Measurements from ENCODE around the gene CYP24A1.
"Not testable (repeated sequence)": the region's sequence is repeated elsewhere in the genome, so short reads cannot be mapped to it uniquely, and the experiment has no call there.

The CYP24A1 gene

GRCh38 chr20:54144847-54145414, 28.9 kb downstream of the CYP24A1 start:
- Mint-ChIP-seq H3K4me1 (no peaks in the 10 kb centered on the region), H3K36me3 (no peaks in the 10 kb centered on the region), H3K27ac (no peak overlapping the region), H3K4me3 (no peak overlapping the region), H3K27me3 (peaks cover 18% of the 10 kb centered on the region), H3K9me3 (no peaks in the 10 kb centered on the region)
- no peak for ATAC-seq

DNA sequence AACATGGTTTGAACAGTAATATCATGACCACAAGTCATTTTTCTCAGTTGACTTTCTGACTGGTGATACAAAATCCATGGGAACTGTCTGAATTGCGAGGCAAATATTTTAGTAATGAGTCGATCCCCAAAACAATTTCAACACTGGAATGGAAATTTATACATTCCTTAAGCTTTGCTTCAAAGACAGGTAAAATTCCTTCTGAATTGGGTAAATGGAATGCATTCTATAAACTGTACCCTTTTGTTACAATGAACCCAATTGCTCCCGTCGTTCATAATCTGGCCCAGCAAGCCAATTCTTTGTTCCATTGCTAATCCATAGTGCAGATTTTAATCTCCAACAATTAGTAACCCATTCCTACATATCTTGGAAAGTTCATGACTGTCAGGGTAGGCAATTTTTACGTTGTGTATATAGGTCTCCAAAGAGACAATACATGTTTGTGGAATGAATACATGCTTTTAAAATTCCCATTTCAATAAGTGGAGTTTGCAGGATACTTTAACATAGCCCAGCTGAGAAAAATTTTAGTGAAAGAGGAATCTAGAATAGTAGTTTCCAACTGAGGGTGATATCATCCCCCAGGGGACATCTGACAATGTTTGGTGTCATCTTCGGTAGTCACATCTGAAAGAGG, 32.7 kb downstream of the CYP24A1 start:
- Mint-ChIP-seq H3K36me3 (no peaks in the 10 kb centered on the region), H3K9me3 (no peaks in the 10 kb centered on the region), H3K4me1 (no peaks in the 10 kb centered on the region), H3K27me3 (no peaks in the 10 kb centered on the region), H3K4me3 (no peak overlapping the region), H3K27ac (no peak overlapping the region)
- ATAC-seq, result no peak

DNA sequence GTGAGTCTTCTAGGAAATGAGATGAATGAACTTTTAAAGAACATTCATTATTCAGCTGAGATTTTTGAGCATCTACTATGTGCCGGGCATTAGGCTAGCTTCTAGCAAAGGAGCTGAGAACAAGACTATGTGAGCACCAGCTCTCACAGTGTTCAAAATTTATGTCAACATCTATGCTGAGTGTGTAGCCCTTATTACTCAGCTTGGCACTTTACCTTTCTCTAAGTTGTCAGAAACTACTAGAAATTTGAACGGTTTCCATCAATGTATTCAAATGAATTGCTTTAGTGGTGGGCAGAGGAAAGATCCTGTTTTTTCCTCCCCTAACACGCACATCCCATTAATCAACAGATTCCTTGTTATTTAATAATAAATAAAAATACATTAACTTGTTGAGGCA, 33.3 kb downstream of the CYP24A1 start:
- ATAC-seq, result no peak
- no peaks in the 10 kb centered on the region for H3K36me3 Mint-ChIP-seq
- no peak overlapping the region for H3K27ac Mint-ChIP-seq
- no peaks in the 10 kb centered on the region for H3K4me1 Mint-ChIP-seq
- H3K9me3 Mint-ChIP-seq, result no peaks in the 10 kb centered on the region
- no peaks in the 10 kb centered on the region for H3K27me3 Mint-ChIP-seq
- H3K4me3 Mint-ChIP-seq, result no peak overlapping the region

GRCh38 chr20:54140067-54140466, 33.7 kb downstream of the CYP24A1 start:
- Mint-ChIP-seq H3K27me3 (no peaks in the 10 kb centered on the region), H3K4me3 (no peak overlapping the region)
- ATAC-seq, result no peak

DNA sequence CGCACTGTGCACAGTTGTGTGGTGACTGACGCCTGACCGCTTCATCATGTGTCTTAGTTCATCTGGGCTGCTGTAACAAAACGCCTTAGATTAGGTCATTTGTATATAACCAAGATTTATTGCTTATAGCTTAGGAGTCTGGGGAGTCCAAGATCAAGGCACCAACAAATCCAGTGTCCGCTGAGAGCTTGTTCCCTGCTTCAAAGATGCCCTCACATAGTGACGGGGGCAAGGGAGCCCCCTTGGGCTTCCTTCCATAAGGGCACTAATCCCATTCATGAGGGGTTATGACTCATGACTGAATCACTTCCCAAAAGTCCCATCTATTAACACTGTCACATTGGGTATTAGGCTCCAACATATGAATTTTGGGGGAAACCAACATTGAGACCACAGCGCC, 34.6 kb downstream of the CYP24A1 start:
- Mint-ChIP-seq H3K36me3 (no peaks in the 10 kb centered on the region), H3K4me3 (no peak overlapping the region), H3K9me3 (no peaks in the 10 kb centered on the region)

More at GRCh38 chr20:54140067-54140466, 33.7 kb downstream of the CYP24A1 start:
- H3K4me1 Mint-ChIP-seq, result no peaks in the 10 kb centered on the region
- no peaks in the 10 kb centered on the region for H3K36me3 Mint-ChIP-seq
- H3K27ac Mint-ChIP-seq, result no peak overlapping the region
- H3K9me3 Mint-ChIP-seq, result no peaks in the 10 kb centered on the region

DNA sequence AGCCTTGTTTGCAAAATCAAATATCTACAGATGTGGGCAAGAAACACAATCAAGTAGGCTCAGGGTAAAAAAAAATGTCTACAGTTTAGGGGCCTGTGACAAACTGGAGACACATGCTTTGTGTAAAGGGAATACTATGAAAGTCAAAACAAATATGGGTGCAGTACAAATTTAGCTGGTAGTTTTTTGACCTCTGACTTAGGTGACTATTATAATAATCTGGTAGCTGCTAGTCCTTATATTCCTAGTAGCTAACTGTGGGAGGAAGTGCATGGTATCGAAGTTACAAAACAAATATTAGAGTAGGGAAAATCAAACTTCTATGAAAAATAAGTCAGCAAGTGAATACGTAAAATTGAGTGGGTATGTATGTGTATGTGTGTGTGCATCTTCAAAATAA, 35.4 kb downstream of the CYP24A1 start:
- H3K9me3 Mint-ChIP-seq, result no peaks in the 10 kb centered on the region
- no peaks in the 10 kb centered on the region for H3K36me3 Mint-ChIP-seq
- no peaks in the 10 kb centered on the region for H3K4me1 Mint-ChIP-seq
- ATAC-seq, result no peak
- H3K4me3 Mint-ChIP-seq, result no peak overlapping the region
- no peak overlapping the region for H3K27ac Mint-ChIP-seq
- H3K27me3 Mint-ChIP-seq, result no peaks in the 10 kb centered on the region

More for the DNA sequence above, 34.6 kb downstream of the CYP24A1 start:
- Mint-ChIP-seq H3K4me1 (no peaks in the 10 kb centered on the region), H3K27ac (no peak overlapping the region), H3K27me3 (no peaks in the 10 kb centered on the region)
- ATAC-seq, result no peak

DNA sequence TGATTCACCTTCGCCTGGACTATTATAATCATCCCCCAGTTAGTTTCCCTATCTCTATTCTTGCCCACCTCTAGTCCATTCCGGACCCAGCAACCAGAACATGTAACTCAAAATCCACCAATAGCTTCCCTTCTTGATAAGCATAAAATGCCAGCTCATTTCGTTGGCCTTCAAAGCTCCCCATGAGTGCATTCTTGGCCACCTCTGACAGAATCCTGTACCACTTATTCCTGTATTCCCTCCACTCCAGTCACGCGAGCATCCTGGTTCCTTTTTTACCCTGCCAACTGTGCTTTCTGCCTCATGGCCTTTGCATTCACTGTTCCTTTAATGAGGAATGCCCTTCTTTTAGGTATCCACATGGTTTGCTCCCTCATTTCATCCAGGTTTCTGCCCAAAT, 36.7 kb downstream of the CYP24A1 start:
- no peak for ATAC-seq
- Mint-ChIP-seq H3K9me3 (no peaks in the 10 kb centered on the region), H3K36me3 (no peaks in the 10 kb centered on the region), H3K27ac (no peak overlapping the region), H3K27me3 (peaks cover 3% of the 10 kb centered on the region), H3K4me3 (no peak overlapping the region), H3K4me1 (peaks cover 2% of the 10 kb centered on the region)

- no peak for ATAC-seq
- Mint-ChIP-seq H3K9me3 (peaks cover 1% of the 10 kb centered on the region), H3K4me1 (peaks cover 6% of the 10 kb centered on the region), H3K27me3 (peaks cover 14% of the 10 kb centered on the region), H3K36me3 (no peaks in the 10 kb centered on the region), H3K4me3 (no peak overlapping the region), H3K27ac (no peak overlapping the region)
These were observed 39.2 kb downstream of the CYP24A1 start for GRCh38 chr20:54134445-54135220.

GRCh38 chr20:54133434-54134427, 40.1 kb downstream of the CYP24A1 start:
- no peak for ATAC-seq
- H3K27me3 Mint-ChIP-seq, result peaks cover 14% of the 10 kb centered on the region
- no peaks in the 10 kb centered on the region for H3K36me3 Mint-ChIP-seq
- no peak overlapping the region for H3K4me3 Mint-ChIP-seq
- peaks cover 6% of the 10 kb centered on the region for H3K4me1 Mint-ChIP-seq
- H3K9me3 Mint-ChIP-seq, result peaks cover 6% of the 10 kb centered on the region
- no peak overlapping the region for H3K27ac Mint-ChIP-seq

GRCh38 chr20:54132612-54133433, 41.0 kb downstream of the CYP24A1 start:
- H3K4me1 Mint-ChIP-seq, result peaks cover 6% of the 10 kb centered on the region
- no peaks in the 10 kb centered on the region for H3K36me3 Mint-ChIP-seq
- no peak for ATAC-seq
- no peak overlapping the region for H3K27ac Mint-ChIP-seq
- H3K4me3 Mint-ChIP-seq, result no peak overlapping the region
- peaks cover 14% of the 10 kb centered on the region for H3K27me3 Mint-ChIP-seq
- peaks cover 6% of the 10 kb centered on the region for H3K9me3 Mint-ChIP-seq

DNA sequence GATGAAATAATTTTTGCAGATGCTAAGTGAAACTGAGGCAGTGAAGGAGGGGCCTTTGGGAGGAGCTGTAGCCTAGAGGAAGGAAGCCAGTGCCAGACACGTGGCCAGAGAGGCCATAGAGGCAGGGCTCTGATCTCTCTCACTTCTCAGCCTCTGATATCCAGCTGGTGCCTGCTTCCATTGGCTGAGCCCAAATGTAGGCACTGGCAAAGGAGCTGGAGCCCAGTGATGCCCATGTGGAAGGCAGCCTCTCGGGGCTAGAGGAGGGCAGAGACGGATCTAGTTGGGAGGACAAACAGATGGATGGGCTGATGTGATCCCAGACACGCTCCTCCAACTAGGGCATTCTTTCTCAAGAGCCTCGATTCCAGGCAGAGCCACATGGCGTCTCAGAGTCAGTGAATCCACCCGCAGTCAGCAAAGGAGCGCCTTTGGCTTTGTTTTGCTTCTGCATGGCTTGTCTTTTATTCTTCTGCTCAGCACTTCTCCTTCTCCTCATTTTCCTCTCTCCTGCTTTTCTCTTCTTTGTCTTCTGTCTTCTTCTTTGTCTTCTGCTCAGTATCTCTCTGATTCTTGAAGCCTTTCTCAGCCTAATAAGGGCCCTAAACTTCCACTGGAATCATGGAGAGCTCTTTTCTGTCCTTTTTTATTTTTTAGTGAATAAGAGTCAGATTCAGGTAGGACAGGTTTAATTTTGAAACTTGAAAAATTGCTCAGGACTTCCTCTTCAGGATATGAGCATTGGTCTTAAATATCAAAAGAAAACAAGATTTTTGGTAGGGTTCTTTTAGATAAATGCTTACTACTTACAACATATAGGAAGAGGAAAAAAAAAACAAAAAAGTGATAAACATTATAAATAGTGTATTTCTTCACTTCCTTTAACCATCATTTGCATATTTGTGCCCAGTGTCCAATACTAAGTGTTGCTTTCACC, 41.8 kb downstream of the CYP24A1 start:
- H3K4me3 Mint-ChIP-seq, result no peak overlapping the region
- peaks cover 6% of the 10 kb centered on the region for H3K9me3 Mint-ChIP-seq
- no peak overlapping the region for H3K27ac Mint-ChIP-seq
- no peak for ATAC-seq
- H3K4me1 Mint-ChIP-seq, result peaks cover 6% of the 10 kb centered on the region
- H3K36me3 Mint-ChIP-seq, result no peaks in the 10 kb centered on the region
- peaks cover 14% of the 10 kb centered on the region for H3K27me3 Mint-ChIP-seq

DNA sequence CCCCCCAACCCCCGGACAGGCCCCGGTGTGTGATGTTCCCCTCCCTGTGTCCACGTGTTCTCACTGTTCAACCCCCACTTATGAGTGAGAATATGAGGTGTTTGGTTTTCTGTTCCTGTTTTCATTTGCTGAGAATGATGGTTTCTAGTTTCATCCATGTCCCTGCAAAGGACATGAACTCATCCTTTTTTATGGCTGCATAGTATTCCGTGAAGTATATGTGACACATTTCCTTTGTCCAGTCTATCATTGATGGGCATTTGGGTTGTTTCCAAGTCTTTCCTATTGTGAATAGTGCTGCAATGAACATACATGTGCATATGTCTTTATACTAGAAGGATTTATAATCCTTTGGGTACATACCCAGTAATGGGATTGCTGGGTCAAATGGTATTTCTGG, 42.7 kb downstream of the CYP24A1 start:
- not testable (repeated sequence) for H3K4me3 Mint-ChIP-seq, H3K4me1 Mint-ChIP-seq, ATAC-seq, H3K36me3 Mint-ChIP-seq, H3K9me3 Mint-ChIP-seq, H3K27ac Mint-ChIP-seq
- H3K27me3 Mint-ChIP-seq, result peaks cover 14% of the 10 kb centered on the region

- Mint-ChIP-seq H3K36me3 (no peaks in the 10 kb centered on the region), H3K4me1 (peaks cover 6% of the 10 kb centered on the region), H3K9me3 (peaks cover 6% of the 10 kb centered on the region), H3K27ac (no peak overlapping the region), H3K4me3 (no peak overlapping the region), H3K27me3 (peaks cover 14% of the 10 kb centered on the region)
- ATAC-seq, result no peak
These were observed 44.4 kb downstream of the CYP24A1 start for GRCh38 chr20:54129350-54129749.
